IMR-90 (cell line): Measurements from ENCODE around the gene PHC2. TPM values are rescaled to one million over a fixed set of nuclear protein-coding genes. Genes with fewer than 3 reads are reported as not detected.

Experiments used
- ATAC-seq: fragments of 200-7000 bp; cut with Tn5 transposase; 2 replicates; pipeline ENCODE4 v1.9.1; 2020; ENCODE audit warnings: low read depth, mild to moderate bottlenecking, moderate library complexity
- BruUV-seq: library from RNA; stranded (reverse); fragments of 400-500 nt; replicated peaks from 2 replicates; lab custom pipeline; 2021; lab: Mats Ljungman, UMichigan
- CTCF ChIA-PET: fragments of 300-600 bp; formaldehyde crosslinking; extraction: SDS; loops from one replicate; lab custom pipeline; 2021; ENCODE audit warnings: antibody characterized with exemption; lab: Yijun Ruan, JAX
- POLR2A ChIA-PET: fragments of 300-600 bp; sonication (Branson Sonifier 250); formaldehyde crosslinking; loops from one replicate; lab custom pipeline; 2022; ENCODE audit warnings: antibody characterized with exemption; ENCODE audit not compliant: unreplicated experiment; lab: Charles Lee
- DNase-seq: peaks from one replicate; pipeline ENCODE4 v3.0.0; 2013
- H2AFZ ChIP-seq: replicated peaks from 2 replicates; pipeline ENCODE3; 2013; ENCODE audit warnings: low read length, mild to moderate bottlenecking; ENCODE audit not compliant: poor library complexity
- H2AK5ac ChIP-seq: 2 replicates; pipeline ENCODE4 v1.6.1; 2013; ENCODE audit warnings: low read depth, low read length, inconsistent platforms
- H2AK9ac ChIP-seq: replicated peaks from 2 replicates; pipeline ENCODE3; 2013; ENCODE audit warnings: mild to moderate bottlenecking, low read depth, low read length, moderate library complexity; ENCODE audit not compliant: poor library complexity
- H2BK120ac ChIP-seq: 2 replicates; pipeline ENCODE4 v1.6.1; 2013; ENCODE audit warnings: low read depth, low read length, inconsistent platforms
- H2BK15ac ChIP-seq: 3 replicates; pipeline ENCODE4 v1.6.1; 2013; ENCODE audit warnings: low read depth, low read length, inconsistent platforms
- H2BK20ac ChIP-seq: 2 replicates; pipeline ENCODE4 v1.6.1; 2013; ENCODE audit warnings: low read depth, mild to moderate bottlenecking, inconsistent platforms, low read length, moderate library complexity
- H2BK5ac ChIP-seq: 2 replicates; pipeline ENCODE4 v1.6.1; 2013; ENCODE audit warnings: mild to moderate bottlenecking, low read depth, low read length, inconsistent platforms; ENCODE audit not compliant: poor library complexity, severe bottlenecking
- H3K14ac ChIP-seq: replicated peaks from 2 replicates; pipeline ENCODE4 v1.6.1; 2013; ENCODE audit warnings: low read depth, low read length, inconsistent platforms
- H3K18ac ChIP-seq: 2 replicates; pipeline ENCODE4 v1.6.1; 2013; ENCODE audit warnings: low read depth, low read length, control low read depth
- H3K23ac ChIP-seq: 2 replicates; pipeline ENCODE4 v1.6.1; 2013; ENCODE audit warnings: low read depth, low read length, inconsistent platforms
- H3K27ac ChIP-seq: 2 replicates; pipeline ENCODE4 v1.5.1; 2013; ENCODE audit warnings: mild to moderate bottlenecking, control low read depth, low read length; ENCODE audit not compliant: insufficient read depth
- H3K27me3 ChIP-seq: 2 replicates; pipeline ENCODE4 v1.6.1; 2013; ENCODE audit warnings: low read length; ENCODE audit not compliant: control insufficient read depth, insufficient read depth
- H3K36me3 ChIP-seq: 2 replicates; pipeline ENCODE4 v1.6.1; 2013; ENCODE audit warnings: low read length, mixed read lengths; ENCODE audit not compliant: control insufficient read depth, insufficient read depth
- H3K4ac ChIP-seq: 2 replicates; pipeline ENCODE4 v1.6.1; 2013; ENCODE audit warnings: low read depth, low read length, inconsistent platforms
- H3K4me1 ChIP-seq: 2 replicates; pipeline ENCODE4 v1.6.1; 2013; ENCODE audit warnings: low read length, mixed read lengths; ENCODE audit not compliant: control insufficient read depth, insufficient read depth
- H3K4me2 ChIP-seq: 2 replicates; pipeline ENCODE4 v1.6.1; 2013; ENCODE audit warnings: low read depth, mild to moderate bottlenecking, control low read depth, low read length, moderate library complexity
- H3K4me3 ChIP-seq: 2 replicates; pipeline ENCODE4 v1.5.1; 2013; ENCODE audit warnings: low read depth, mild to moderate bottlenecking, control low read depth, low read length, moderate library complexity; ENCODE audit not compliant: insufficient read depth
- H3K56ac ChIP-seq: 2 replicates; pipeline ENCODE4 v1.6.1; 2013; ENCODE audit warnings: low read length, inconsistent platforms; ENCODE audit not compliant: insufficient read depth; ENCODE audit errors: extremely low read depth
- H3K79me1 ChIP-seq, 2 experiments: 2 replicates each; pipeline ENCODE4 v1.6.1; 2013; ENCODE audit warnings: low read length in 2 of 2, inconsistent platforms in 1 of 2, low read depth in 1 of 2
- H3K9ac ChIP-seq: 2 replicates; pipeline ENCODE4 v1.6.1; 2013; ENCODE audit warnings: low read depth, low read length, control low read depth
- H3K9me1 ChIP-seq: 2 replicates; pipeline ENCODE4 v1.6.1; 2013; ENCODE audit warnings: low read length, inconsistent platforms; ENCODE audit not compliant: insufficient read depth
- H3K9me3 ChIP-seq: 2 replicates; pipeline ENCODE4 v1.6.1; 2013; ENCODE audit warnings: low read length; ENCODE audit not compliant: control insufficient read depth, insufficient read depth
- H4K20me1 ChIP-seq: 2 replicates; pipeline ENCODE4 v1.6.1; 2013; ENCODE audit warnings: low read length, inconsistent platforms; ENCODE audit not compliant: insufficient read depth
- H4K5ac ChIP-seq: 2 replicates; pipeline ENCODE4 v1.6.1; 2013; ENCODE audit warnings: mild to moderate bottlenecking, low read depth, low read length, control low read depth
- H4K8ac ChIP-seq, 2 experiments: 2 replicates each; pipeline ENCODE4 v1.6.1; 2013; ENCODE audit warnings: low read depth in 2 of 2, low read length in 2 of 2, control low read depth in 1 of 2, inconsistent platforms in 1 of 2
- H4K91ac ChIP-seq: 2 replicates; pipeline ENCODE4 v1.6.1; 2013; ENCODE audit warnings: low read depth, low read length, inconsistent platforms; ENCODE audit not compliant: insufficient read depth
- BHLHE40 ChIP-seq: fragments of 150-350 bp; IDR thresholded peaks from 2 replicates; pipeline ENCODE4 v1.6.1; 2016; ENCODE audit warnings: mild to moderate bottlenecking, low read depth, low read length
- CHD1 ChIP-seq: IDR thresholded peaks from 2 replicates; pipeline ENCODE4 v1.6.1; 2012; ENCODE audit warnings: low read depth, low read length, improper control_type of control experiment
- FOS ChIP-seq: fragments of 150-350 bp; IDR thresholded peaks from 2 replicates; pipeline ENCODE4 v1.6.1; 2016; ENCODE audit warnings: low read depth, low read length
- MAFK ChIP-seq: IDR thresholded peaks from 2 replicates; pipeline ENCODE4 v1.6.1; 2012; ENCODE audit warnings: low read depth, low read length, improper control_type of control experiment
- MAZ ChIP-seq: IDR thresholded peaks from 2 replicates; pipeline ENCODE4 v1.6.1; 2012; ENCODE audit warnings: low read depth, mild to moderate bottlenecking, low read length, improper control_type of control experiment, moderate library complexity, borderline replicate concordance
- MXI1 ChIP-seq: IDR thresholded peaks from 2 replicates; pipeline ENCODE4 v1.6.1; 2012; ENCODE audit warnings: low read depth, mild to moderate bottlenecking, low read length, moderate library complexity, borderline replicate concordance
- NFE2L2 ChIP-seq: fragments of 150-350 bp; IDR thresholded peaks from 2 replicates; pipeline ENCODE4 v1.6.1; 2016; ENCODE audit warnings: low read depth, mild to moderate bottlenecking, low read length
- POLR2A ChIP-seq: IDR thresholded peaks from 2 replicates; pipeline ENCODE4 v1.6.1; 2012; ENCODE audit warnings: mild to moderate bottlenecking, low read depth, low read length
- RAD21 ChIP-seq: IDR thresholded peaks from 2 replicates; pipeline ENCODE4 v1.6.1; 2012; ENCODE audit warnings: low read length, improper control_type of control experiment
- RCOR1 ChIP-seq: IDR thresholded peaks from 2 replicates; pipeline ENCODE4 v1.6.1; 2012; ENCODE audit warnings: mild to moderate bottlenecking, low read length, improper control_type of control experiment; ENCODE audit not compliant: insufficient replicate concordance
- RFX5 ChIP-seq: IDR thresholded peaks from 2 replicates; pipeline ENCODE4 v1.8.0; 2012; ENCODE audit warnings: low read depth, mild to moderate bottlenecking, low read length, moderate library complexity
- SMC3 ChIP-seq: fragments of 150-350 bp; IDR thresholded peaks from 2 replicates; pipeline ENCODE4 v1.6.1; 2016; ENCODE audit warnings: low read depth, mild to moderate bottlenecking, antibody characterized with exemption, low read length, moderate library complexity
- WGBS, 2 experiments: methylation state at CpG; one replicate each; pipeline versions ENCODE4 v1.1.5 to v1.1.7; 2013; ENCODE audit warnings: missing lambda C conversion rate in 2 of 2; ENCODE audit not compliant: insufficient read length in 1 of 2; ENCODE audit errors: extremely low coverage in 2 of 2; 5-methylcytosine and 5-hydroxymethylcytosine counted together
- dilution Hi-C: fragments of 300-500 bp; cut with HindIII; formaldehyde crosslinking; loops from one replicate; pipeline ENCODE4 v1.14.3; 2018; ENCODE audit warnings: low sequenced_read_pairs; ENCODE audit not compliant: unreplicated experiment
- in situ Hi-C: fragments of 300-500 bp; cut with MboI; formaldehyde crosslinking; loops from 3 replicates; pipeline ENCODE4 v1.14.3; 2019; ENCODE audit warnings: low sequenced_read_pairs, inconsistent platforms, mixed read lengths
- intact Hi-C: fragments of 100-400 bp; cut with micrococcal nuclease; formaldehyde crosslinking; loops from 2 replicates; pipeline ENCODE4 v1.10.0; 2022
- polyA plus RNA-seq, 3 experiments: library from polyadenylated mRNA; depleted of rRNA; stranded (reverse); fragments of >200 nt; gene quantifications; 2 replicates each; pipeline ENCODE4 v1.2.3, GENCODE V29; 2012; ENCODE audit warnings: low replicate concordance in 1 of 3
- total RNA-seq: library from RNA; depleted of rRNA; stranded (reverse); fragments of >200 nt; gene quantifications from 2 replicates; pipeline ENCODE4 v1.2.3, GENCODE V29; 2012
- TF ChIP-seq, protein P1 (sequence below): fragments of 150-350 bp; IDR thresholded peaks from 2 replicates; pipeline ENCODE4 v1.6.1; 2016; ENCODE audit warnings: low read depth, mild to moderate bottlenecking, low read length, moderate library complexity, borderline replicate concordance
- TF ChIP-seq, protein P2 (sequence below): fragments of 150-350 bp; IDR thresholded peaks from 2 replicates; pipeline ENCODE4 v1.6.1; 2017; ENCODE audit warnings: mild to moderate bottlenecking, antibody characterized with exemption, low read length, low read depth

PHC2 gene
- total and polyA plus RNA-seq, 2 of the 4 experiments (the other 2 are of a cell fraction), result 46.4 to 98.1 TPM

DNA sequence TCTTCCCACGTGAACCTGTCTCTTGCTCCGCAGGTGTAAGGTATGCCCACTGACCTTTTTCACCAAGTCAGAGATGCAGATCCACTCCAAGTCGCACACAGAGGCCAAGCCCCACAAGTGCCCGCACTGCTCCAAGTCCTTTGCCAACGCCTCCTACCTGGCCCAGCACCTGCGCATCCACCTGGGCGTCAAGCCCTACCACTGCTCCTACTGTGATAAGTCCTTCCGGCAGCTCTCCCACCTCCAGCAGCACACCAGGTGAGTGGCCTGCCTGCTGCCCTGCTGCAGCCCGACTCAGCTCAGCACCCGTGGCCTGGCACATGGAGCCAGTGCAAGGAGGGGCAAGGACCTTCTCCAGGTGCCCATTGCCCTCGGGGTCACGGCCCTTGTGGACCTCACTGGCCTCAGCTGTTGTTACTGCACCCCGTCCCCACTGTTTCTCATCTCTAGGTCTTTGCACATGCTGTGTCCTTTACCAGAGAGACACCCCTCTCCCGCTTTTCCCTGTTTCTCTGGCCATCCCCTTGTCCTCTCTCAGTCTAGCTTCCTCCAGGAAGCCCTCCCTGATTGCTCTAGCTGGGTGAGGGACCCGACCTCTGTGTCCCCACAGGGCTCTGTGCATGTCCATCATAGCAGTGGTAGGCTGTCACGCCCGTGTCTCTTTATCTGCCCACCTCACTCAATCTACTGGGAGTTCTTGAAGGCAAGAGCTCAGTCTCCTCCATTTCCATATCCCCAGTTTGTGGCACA lies 149.2 kb downstream of the PHC2 start (continued):
- TF ChIP-seq FOS, result no peak

DNA sequence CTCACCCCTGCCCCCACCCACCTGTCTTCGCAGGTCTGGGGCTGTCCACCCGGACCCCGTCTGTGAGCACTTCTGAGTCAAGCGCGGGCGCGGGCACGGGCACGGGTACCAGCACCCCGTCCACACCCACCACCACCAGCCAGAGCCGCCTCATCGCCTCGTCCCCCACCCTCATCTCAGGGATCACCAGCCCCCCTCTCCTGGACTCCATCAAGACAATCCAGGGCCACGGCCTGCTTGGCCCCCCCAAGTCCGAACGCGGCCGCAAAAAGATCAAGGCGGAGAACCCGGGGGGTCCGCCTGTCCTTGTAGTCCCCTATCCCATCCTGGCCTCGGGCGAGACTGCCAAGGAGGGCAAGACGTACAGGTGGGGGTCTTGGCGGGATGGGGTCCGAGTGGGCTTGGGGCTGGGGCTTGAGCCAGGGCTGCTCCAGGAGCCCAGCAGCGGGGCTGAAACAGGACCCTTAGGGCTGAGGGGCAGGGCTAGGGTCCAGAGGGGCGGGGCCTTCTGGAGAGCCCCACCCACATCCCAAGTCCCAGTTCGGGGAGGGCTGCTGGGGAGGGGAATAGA lies 150.7 kb downstream of the PHC2 start:
- intact Hi-C loops, result loop anchor here (10.0 kb wide), 1 partner anchor 175 kb away; no protein-coding TSS in a partner anchor
- H4K8ac ChIP-seq, result no peak overlapping the region
- H3K9ac ChIP-seq, result no peak overlapping the region
- H3K79me1 ChIP-seq, result peaks cover 6 to 11% of the 10 kb centered on the region in 2 experiments
- H3K56ac ChIP-seq, result no peak overlapping the region
- dilution Hi-C loops, result no loop called here
- no peak overlapping the region for H3K23ac ChIP-seq
- peaks cover 47% of the 10 kb centered on the region for H3K36me3 ChIP-seq
- H2BK20ac ChIP-seq, result no peak overlapping the region
- H3K27ac ChIP-seq, result no peak overlapping the region
- DNase-seq (no peak), ATAC-seq (no peak)
- H3K4ac ChIP-seq, result no peak overlapping the region
- no peaks in the 10 kb centered on the region for H3K27me3 ChIP-seq
- no peak overlapping the region for H2AK9ac ChIP-seq
- CTCF ChIA-PET, result no interaction called here
- H3K4me3 ChIP-seq, result no peak overlapping the region
- 100% methylated on average over 5 of the region's 29 CpGs; no CpG with 5 or more reads in 1 of the 2 experiments for WGBS, 2 experiments
- in situ Hi-C loops, result no loop called here
- peaks cover 3% of the 10 kb centered on the region for H3K9me1 ChIP-seq
- H4K20me1 ChIP-seq, result no peaks in the 10 kb centered on the region
- POLR2A ChIA-PET, result no interaction called here
- H2AK5ac ChIP-seq, result no peak overlapping the region
- no peaks in the 10 kb centered on the region for H3K9me3 ChIP-seq
- H2BK15ac ChIP-seq, result no peak overlapping the region
- no peak overlapping the region for H3K18ac ChIP-seq
- no peak overlapping the region for H3K14ac ChIP-seq
- no peak overlapping the region for H2BK5ac ChIP-seq
- H2AFZ ChIP-seq, result no peak overlapping the region
- H4K91ac ChIP-seq, result no peak overlapping the region
- no peak for TF ChIP-seq RCOR1
- no peak for TF ChIP-seq CHD1
- TF ChIP-seq POLR2A, result no peak
- no peak for TF ChIP-seq MXI1
- no peak for TF ChIP-seq RFX5
- no peak for TF ChIP-seq BHLHE40
- TF ChIP-seq, protein P1, sequence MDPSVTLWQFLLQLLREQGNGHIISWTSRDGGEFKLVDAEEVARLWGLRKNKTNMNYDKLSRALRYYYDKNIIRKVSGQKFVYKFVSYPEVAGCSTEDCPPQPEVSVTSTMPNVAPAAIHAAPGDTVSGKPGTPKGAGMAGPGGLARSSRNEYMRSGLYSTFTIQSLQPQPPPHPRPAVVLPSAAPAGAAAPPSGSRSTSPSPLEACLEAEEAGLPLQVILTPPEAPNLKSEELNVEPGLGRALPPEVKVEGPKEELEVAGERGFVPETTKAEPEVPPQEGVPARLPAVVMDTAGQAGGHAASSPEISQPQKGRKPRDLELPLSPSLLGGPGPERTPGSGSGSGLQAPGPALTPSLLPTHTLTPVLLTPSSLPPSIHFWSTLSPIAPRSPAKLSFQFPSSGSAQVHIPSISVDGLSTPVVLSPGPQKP, result no peak
- TF ChIP-seq, protein P2, sequence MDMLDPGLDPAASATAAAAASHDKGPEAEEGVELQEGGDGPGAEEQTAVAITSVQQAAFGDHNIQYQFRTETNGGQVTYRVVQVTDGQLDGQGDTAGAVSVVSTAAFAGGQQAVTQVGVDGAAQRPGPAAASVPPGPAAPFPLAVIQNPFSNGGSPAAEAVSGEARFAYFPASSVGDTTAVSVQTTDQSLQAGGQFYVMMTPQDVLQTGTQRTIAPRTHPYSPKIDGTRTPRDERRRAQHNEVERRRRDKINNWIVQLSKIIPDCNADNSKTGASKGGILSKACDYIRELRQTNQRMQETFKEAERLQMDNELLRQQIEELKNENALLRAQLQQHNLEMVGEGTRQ, result no peak
- no peak for TF ChIP-seq FOS
- TF ChIP-seq NFE2L2, result no peak
- TF ChIP-seq SMC3, result no peak
- no peak for TF ChIP-seq RAD21
- TF ChIP-seq MAFK, result no peak
- TF ChIP-seq MAZ, result no peak
- no peaks in the 10 kb centered on the region for H3K4me1 ChIP-seq
- H4K5ac ChIP-seq, result no peak overlapping the region
- no TSS peak for BruUV-seq
- H3K4me2 ChIP-seq, result no peak overlapping the region
- H2BK120ac ChIP-seq, result no peak overlapping the region
